Stimulated activated naive CD8-positive, alpha-beta T cell treated with anti-CD3 and anti-CD28 coated beads, Interleukin-15, Interleukin-2, amounts not matched to agents 100 U/mL and 50 U/mL, for 24 hours (primary cell): ENCODE data around the gene BZW2.

Experiments
- ATAC-seq: fragments of 150-1000 bp; cut with Tn5 transposase; one replicate; pipeline ENCODE4 v1.10.0; 2021
- DNase-seq: peaks from one replicate; pipeline ENCODE4 v3.0.0; 2021

The BZW2 gene

GRCh38 chr7:16753102-16753931 lies 107.3 kb downstream of the BZW2 start, which contains the start of gene TSPAN13:
TSPAN13 (plus strand) TSS chr7:16753755; CDS start chr7:16753968, 213 bp downstream.
- DNase-seq = peak; percentile 77
- ATAC-seq = peak; percentile 96

GRCh38 chr7:16753932-16754855 lies 108.2 kb downstream of the BZW2 start:
- peak; percentile 42 for ATAC-seq
- DNase-seq = peak; percentile 34

DNA sequence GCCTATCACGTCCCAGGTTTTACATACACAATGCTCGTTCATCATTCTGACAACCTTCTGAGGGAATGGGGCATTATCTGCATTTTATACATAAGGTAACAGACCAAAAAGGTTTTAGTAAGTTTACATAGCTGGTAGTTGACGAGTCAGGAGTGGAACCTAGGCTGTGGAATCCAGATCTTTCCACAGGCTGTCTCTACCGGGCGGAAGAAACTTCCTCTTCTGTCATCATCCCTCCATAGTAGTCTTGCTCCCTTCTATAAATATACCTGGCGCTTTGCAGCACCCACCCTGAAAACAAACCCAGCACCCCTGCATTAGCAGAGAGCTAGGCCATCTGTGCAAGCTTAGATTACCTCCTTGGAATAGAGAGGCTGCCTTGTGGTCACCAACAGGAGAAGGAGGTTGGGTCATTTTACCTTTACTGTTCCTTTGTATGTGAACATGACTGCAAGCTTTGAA lies 108.9 kb downstream of the BZW2 start:
- ATAC-seq = no peak

DNA sequence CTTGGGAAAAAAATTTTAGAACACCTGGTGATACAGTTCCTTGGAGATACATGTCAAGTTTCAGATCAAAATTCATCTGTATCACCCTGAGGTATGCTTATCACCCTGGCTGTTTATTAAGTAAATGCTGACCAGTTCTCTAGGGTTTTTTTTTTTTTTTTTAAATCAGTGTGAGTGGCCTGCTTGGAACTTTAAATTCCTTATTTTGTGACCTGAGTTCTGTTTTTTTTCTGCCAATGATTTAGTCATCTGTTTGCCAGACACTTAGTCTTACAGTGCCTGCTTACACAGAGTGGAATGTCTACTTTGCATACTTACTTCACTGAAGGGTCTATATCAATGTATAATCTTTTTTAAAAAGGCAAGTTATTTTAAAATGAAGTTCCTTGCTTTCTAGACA lies 109.4 kb downstream of the BZW2 start:
- DNase-seq (no peak), ATAC-seq (no peak)

More for the DNA sequence above, 108.9 kb downstream of the BZW2 start:
- no peak for DNase-seq
